Gastrocnemius medialis (tissue), 4 donors: ENCODE measurements around the gene HSF2BP. TPM values are rescaled to one million over a fixed set of nuclear protein-coding genes. Genes with fewer than 3 reads are reported as not detected.
A peak's percentile ranks its signal among the peaks of the same experiment; 100 is the strongest.
"Not testable (repeated sequence)": the region's sequence is repeated elsewhere in the genome, so short reads cannot be mapped to it uniquely, and the experiment has no call there.

ENCODE experiments used
- ATAC-seq, 2 donors: fragments of 150-250 bp; one replicate each; pipeline ENCODE4 v1.9.1; 2016
- DNase-seq, 2 donors: peaks; one replicate each; pipeline ENCODE4 v3.0.0-alpha.2; 2019
- H3K27ac ChIP-seq, 4 donors: fragments of 200-600 bp; sonication (generic); 1 replicate in 1 of 4; 2 replicates in 3 of 4; pipeline ENCODE4 v1.5.1; 2016 to 2018; ENCODE audit warnings: mild to moderate bottlenecking in 2 of 4, moderate library complexity in 1 of 4
- H3K27me3 ChIP-seq, 3 donors: fragments of 200-600 bp; sonication (generic) in 2 of 3; 1 replicate in 1 of 3; 2 replicates in 2 of 3; pipeline versions ENCODE4 v1.5.1 to v1.6.0; 2016 to 2019; ENCODE audit warnings: mild to moderate bottlenecking in 1 of 3, moderate library complexity in 1 of 3
- H3K36me3 ChIP-seq, 2 donors: fragments of 200-600 bp; sonication (generic) in 1 of 2; one replicate each; pipeline ENCODE4 v1.5.1; 2017 to 2018
- H3K4me1 ChIP-seq, 2 donors: fragments of 200-600 bp; sonication (generic) in 1 of 2; one replicate each; pipeline ENCODE4 v1.5.1; 2016 to 2017; ENCODE audit warnings: mild to moderate bottlenecking in 2 of 2
- H3K4me3 ChIP-seq, 4 donors: fragments of 200-600 bp; sonication (generic) in 3 of 4; 1 replicate in 1 of 4; 2 replicates in 3 of 4; pipeline ENCODE4 v1.5.1; 2016 to 2019; ENCODE audit warnings: mild to moderate bottlenecking in 2 of 4
- H3K9me3 ChIP-seq, 3 donors: fragments of 200-600 bp; sonication (generic) in 2 of 3; 1 replicate in 1 of 3; 2 replicates in 2 of 3; pipeline ENCODE4 v1.5.1; 2016 to 2019
- POLR2A ChIP-seq, 2 donors: fragments of 450-650 bp; IDR thresholded peaks; one replicate each; pipeline ENCODE4 v1.6.1; 2017; ENCODE audit warnings: antibody characterized with exemption in 2 of 2, mild to moderate bottlenecking in 2 of 2, moderate library complexity in 2 of 2
- in situ Hi-C, 4 donors: fragments of 200-750 bp; cut with MboI; loops; one replicate each; pipeline versions ENCODE4 v1.15.0 to v1.8.0; 2017; ENCODE audit warnings: low sequenced_read_pairs in 4 of 4
- intact Hi-C: fragments of 100-400 bp; cut with DNase I; formaldehyde crosslinking; loops from one replicate; pipeline ENCODE4 v1.15.1; 2023; ENCODE audit warnings: low total_unique reads
- total RNA-seq, 4 donors: library from RNA; depleted of rRNA; stranded (reverse); fragments of >200 nt; gene quantifications; one replicate each; pipeline versions ENCODE4 v1.1.0 to v1.2.3, GENCODE V29; 2016
- TF ChIP-seq, protein P1 (sequence below), 5 experiments: fragments of 450-650 bp in 3 of 5; fragments of 200-600 bp in 2 of 5; sonication (generic) in 2 of 5; IDR thresholded peaks in 4 of 5; conservative IDR thresholded peaks in 1 of 5; 1 replicate in 4 of 5; 2 replicates in 1 of 5; pipeline ENCODE4 v1.5.1; 2016 to 2019; ENCODE audit warnings: antibody characterized with exemption in 5 of 5, mild to moderate bottlenecking in 3 of 5, moderate library complexity in 3 of 5

The HSF2BP gene
- total RNA-seq, 4 donors from 2014 or later: 0.63 TPM; not detected in 3

DNA sequence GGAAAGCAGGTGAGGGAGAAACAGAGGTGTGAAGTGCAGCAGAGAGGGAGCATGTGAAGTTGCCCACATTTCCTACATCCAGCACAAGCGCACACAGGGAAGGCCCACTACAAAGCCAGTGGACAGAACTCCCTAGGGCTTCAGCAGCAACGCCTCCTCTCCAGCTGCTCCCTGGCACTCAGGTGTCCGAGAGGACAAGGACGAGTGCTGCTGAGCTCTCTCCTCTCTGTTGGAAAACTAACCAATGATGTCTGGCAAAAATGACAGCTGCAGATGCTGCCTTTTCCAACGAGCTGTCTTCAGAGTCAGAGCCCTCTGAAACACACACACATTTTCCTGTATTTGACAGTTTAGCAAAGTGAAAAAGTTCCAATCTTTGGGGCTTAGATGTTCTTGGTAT is 86.8 kb downstream of the HSF2BP start:
- TF ChIP-seq, protein P1, sequence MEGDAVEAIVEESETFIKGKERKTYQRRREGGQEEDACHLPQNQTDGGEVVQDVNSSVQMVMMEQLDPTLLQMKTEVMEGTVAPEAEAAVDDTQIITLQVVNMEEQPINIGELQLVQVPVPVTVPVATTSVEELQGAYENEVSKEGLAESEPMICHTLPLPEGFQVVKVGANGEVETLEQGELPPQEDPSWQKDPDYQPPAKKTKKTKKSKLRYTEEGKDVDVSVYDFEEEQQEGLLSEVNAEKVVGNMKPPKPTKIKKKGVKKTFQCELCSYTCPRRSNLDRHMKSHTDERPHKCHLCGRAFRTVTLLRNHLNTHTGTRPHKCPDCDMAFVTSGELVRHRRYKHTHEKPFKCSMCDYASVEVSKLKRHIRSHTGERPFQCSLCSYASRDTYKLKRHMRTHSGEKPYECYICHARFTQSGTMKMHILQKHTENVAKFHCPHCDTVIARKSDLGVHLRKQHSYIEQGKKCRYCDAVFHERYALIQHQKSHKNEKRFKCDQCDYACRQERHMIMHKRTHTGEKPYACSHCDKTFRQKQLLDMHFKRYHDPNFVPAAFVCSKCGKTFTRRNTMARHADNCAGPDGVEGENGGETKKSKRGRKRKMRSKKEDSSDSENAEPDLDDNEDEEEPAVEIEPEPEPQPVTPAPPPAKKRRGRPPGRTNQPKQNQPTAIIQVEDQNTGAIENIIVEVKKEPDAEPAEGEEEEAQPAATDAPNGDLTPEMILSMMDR (IDR thresholded peaks at IDR 0.05 in 4 of 5, conservative IDR thresholded peaks at IDR 0.05 in 1 of 5): no peak
- TF ChIP-seq POLR2A (IDR thresholded peaks at IDR 0.05): no peak
- Histone ChIP-seq H3K36me3 (no peaks in the 10 kb centered on the region), H3K9me3 (no peaks in the 10 kb centered on the region), H3K4me1 (peaks cover 6 to 9% of the 10 kb centered on the region in 2 donors), H3K27ac (no peak overlapping the region), H3K4me3 (no peak overlapping the region), H3K27me3 (no peaks in the 10 kb centered on the region)
- in situ Hi-C loops: no loop called here
- no peak for DNase-seq
- intact Hi-C loops: no loop called here
- ATAC-seq: no peak

DNA sequence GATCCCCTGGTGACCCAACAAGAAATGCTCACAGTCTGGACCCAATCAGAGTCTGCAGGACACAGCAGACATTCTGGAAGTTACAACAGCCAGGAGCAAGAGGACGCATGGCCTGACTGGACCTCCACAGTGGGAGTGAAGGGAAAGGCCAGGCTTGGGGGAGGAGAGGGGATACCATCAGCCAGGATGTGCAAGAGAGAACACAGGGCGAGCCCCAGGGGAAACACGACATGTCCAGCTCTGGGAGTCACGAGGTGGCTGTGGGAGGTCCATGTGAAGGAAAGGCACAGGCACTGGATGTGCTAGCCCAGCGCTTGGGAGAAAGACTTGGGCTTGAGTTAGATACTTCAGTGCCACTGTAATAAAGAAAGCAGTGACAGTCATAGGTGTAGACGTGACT is 87.3 kb downstream of the HSF2BP start:
- Histone ChIP-seq H3K9me3 (no peaks in the 10 kb centered on the region), H3K36me3 (no peaks in the 10 kb centered on the region), H3K4me1 (peaks cover 6 to 9% of the 10 kb centered on the region in 2 donors), H3K4me3 (no peak overlapping the region), H3K27me3 (no peaks in the 10 kb centered on the region), H3K27ac (no peak overlapping the region)
- intact Hi-C loops (no loop called here), in situ Hi-C loops (no loop called here)
- DNase-seq: peak; percentile 18 to 61
- TF ChIP-seq, protein P1 (IDR thresholded peaks at IDR 0.05 in 4 of 5, conservative IDR thresholded peaks at IDR 0.05 in 1 of 5): no peak
- no peak for TF ChIP-seq POLR2A (IDR thresholded peaks at IDR 0.05)
- ATAC-seq: peak; percentile 53 to 62

DNA sequence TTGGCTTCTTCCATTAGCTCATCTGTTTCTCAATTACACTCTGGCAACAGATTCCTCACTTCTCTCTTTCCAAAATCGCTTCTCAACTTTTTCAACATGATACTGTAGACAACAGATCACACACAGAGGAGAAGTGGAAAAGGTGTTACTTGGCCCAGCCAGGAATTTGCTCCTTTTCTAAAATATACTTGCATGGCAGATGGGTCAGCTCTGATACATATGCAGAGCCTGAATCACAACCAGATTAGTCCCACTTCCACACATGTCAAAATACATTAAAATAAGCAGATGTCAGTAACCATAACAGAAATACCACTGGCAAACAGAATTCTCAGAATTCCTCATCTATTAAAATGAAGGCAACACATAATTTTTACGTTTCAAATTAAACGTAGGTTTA is 89.1 kb downstream of the HSF2BP start:
- peak in 1 of 2 donors; percentile 26 for ATAC-seq
- intact Hi-C loops, H3K4me3 ChIP-seq, DNase-seq, in situ Hi-C loops, H3K4me1 ChIP-seq, H3K27me3 ChIP-seq, H3K9me3 ChIP-seq, H3K36me3 ChIP-seq, H3K27ac ChIP-seq: not testable (repeated sequence)

DNA sequence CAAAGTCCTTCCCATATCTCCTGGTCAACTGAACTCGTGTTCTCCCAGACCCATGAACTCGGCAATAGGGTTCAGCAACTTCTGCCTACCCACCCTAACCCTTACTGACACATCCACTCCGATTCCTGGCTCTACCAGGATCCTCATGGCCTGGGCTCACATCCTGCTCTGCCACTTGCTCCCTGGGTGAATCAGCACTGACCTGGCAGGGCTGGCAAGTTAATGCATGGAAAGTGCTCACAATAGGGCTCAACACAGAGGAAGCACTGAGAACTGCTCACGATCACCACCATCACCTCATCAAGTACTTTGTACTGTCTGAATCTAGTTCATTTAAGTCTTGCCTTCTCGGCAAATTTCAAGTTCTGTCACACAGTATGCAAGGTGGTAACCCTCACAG is 96.8 kb downstream of the HSF2BP start:
- H3K4me3 ChIP-seq, ATAC-seq, in situ Hi-C loops, H3K27me3 ChIP-seq, DNase-seq, intact Hi-C loops, H3K36me3 ChIP-seq, H3K4me1 ChIP-seq, H3K9me3 ChIP-seq, H3K27ac ChIP-seq: not testable (repeated sequence)

DNA sequence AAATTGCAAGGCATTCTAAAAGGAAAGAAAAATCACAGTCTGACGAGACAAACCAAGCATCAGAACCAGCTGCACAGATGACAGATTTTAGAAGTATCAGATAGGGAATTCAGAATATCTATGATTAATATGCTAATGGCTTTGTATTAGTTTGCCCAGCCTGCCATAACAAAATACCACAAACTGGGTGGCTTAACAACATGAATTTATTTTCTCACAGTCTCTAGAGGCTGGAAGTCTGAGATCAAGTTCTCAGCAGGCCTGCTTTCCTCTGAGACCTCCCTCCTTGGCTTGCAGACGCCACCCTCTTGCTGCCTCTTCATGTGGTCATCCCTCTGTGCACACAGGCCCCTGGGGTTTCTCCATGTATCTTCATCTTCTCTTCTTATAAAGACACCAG is 118.7 kb downstream of the HSF2BP start:
- H3K4me1 ChIP-seq, H3K4me3 ChIP-seq, H3K27ac ChIP-seq, ATAC-seq, DNase-seq, H3K27me3 ChIP-seq, intact Hi-C loops, H3K36me3 ChIP-seq, in situ Hi-C loops, H3K9me3 ChIP-seq: not testable (repeated sequence)

DNA sequence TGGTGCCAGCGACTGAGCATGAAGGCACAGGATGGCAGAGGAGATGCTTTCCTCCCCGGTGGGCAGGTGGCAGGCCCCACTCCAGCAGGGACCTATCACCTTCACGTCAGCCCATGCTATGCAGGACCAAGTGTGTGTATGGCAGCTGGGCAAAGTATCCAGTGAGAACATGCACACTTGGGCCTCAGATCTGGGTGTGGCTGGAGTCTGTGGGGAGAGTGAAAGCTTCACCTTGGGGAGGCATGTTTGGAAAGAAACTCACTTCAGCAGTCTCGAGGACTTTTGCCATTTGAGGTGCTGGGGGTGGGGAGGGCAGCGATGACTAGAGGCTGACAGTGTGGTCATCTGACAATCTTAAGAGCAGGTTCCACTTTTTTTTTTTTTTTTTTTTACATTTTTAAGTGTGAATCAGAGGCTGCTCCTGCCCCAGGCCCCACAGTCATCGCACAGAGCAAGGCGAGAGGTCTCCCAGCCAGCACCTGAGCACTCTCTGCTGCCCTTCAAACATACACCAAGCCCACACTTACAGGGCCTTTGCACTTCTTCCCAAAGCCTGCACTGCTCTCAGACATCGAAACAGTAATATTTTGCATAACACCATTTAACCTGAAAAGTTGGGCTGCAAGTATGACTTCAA is 136.7 kb downstream of the HSF2BP start:
- H3K27ac ChIP-seq, H3K36me3 ChIP-seq, H3K27me3 ChIP-seq, ATAC-seq, H3K4me3 ChIP-seq, intact Hi-C loops, DNase-seq, H3K9me3 ChIP-seq, H3K4me1 ChIP-seq, in situ Hi-C loops: not testable (repeated sequence)

DNA sequence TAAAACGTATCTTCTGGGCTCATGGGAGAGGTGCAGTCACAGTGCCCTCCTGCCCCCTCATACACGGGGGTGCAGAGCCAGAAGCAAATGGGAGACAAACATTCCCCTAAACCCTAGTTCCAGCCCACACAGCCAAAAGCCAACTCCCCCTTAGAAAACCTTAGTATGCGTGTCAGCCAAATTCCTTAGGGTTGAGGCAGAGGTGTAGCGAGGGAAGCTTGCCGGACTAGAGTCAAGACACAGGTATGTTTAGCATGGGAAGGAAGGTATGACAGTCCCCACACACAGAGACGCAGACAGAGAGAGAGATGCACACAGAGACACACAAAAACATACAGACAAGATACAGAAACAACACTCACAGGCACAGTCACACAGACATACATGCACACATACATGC is 141.6 kb downstream of the HSF2BP start:
- DNase-seq, H3K4me3 ChIP-seq, in situ Hi-C loops, H3K4me1 ChIP-seq, H3K27ac ChIP-seq, intact Hi-C loops, H3K36me3 ChIP-seq, H3K27me3 ChIP-seq, ATAC-seq, H3K9me3 ChIP-seq: not testable (repeated sequence)

DNA sequence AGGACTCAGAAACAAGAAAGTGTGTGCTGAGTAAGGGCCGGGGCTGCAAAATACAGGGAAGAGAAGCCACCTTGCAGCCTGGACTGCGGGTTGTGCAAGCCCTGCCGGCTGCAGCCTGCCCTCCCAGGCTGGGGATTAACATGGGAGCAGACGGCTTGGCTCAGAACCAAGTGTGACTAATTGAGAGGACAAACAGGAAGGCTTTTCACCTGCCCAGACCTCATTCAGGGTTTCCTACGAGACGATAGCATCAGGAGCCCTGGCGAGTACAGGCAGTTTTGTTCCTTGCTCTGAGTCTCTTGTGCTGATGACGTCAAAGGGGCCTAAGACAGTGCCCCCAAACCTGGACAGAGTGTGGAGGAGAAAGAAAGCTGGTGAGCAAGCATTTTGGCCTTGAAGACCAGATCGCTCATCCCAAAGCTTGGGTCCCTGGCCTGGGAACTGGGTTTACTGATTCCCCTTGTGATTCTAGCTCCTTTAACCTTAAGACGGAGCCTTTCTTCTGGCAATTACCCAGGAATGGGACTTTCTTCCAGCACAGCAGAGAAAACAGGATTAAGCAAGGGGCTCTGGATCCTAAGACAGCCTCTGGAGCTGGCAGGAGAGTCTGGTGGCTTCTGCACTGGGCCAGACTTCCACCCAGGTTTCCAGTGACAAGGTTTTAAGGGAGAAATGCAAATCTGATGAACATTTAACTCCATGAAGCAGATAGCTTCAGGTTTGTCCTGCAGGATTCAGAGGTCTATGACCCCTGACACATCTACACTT is 142.2 kb downstream of the HSF2BP start:
- not testable (repeated sequence) for H3K9me3 ChIP-seq

DNA sequence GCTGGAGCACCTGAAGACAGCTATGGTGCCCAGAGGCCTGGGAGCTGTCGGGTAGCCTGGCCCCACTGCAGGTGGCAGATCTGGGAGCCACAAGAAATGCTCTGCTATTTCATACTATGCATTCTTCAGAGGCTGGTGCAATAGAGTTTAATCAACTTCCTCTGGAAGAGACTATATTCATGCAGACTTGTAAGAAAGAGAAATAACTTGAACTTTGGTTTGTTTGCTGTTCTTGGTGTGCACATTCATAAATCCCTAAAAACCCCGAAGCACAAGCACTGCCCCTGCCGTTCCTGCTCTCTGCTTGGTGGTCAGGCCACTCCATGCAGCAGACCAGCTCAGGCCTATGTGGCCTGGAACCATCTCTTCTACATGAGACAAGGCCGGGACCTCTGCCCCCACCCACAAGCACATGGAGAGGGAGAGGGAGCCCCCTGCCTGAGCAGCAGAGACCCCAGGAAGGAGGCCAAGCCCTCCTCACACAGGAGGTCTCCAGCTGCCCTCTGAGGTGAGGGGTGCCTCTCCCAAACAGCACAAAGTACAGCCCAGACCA is 142.9 kb downstream of the HSF2BP start:
- ATAC-seq: not testable (repeated sequence)

More for the DNA sequence above, 142.2 kb downstream of the HSF2BP start:
- intact Hi-C loops, in situ Hi-C loops, H3K27ac ChIP-seq, DNase-seq, H3K27me3 ChIP-seq, H3K4me1 ChIP-seq, H3K4me3 ChIP-seq, H3K36me3 ChIP-seq: not testable (repeated sequence)
- peak; percentile 94 for ATAC-seq

DNA sequence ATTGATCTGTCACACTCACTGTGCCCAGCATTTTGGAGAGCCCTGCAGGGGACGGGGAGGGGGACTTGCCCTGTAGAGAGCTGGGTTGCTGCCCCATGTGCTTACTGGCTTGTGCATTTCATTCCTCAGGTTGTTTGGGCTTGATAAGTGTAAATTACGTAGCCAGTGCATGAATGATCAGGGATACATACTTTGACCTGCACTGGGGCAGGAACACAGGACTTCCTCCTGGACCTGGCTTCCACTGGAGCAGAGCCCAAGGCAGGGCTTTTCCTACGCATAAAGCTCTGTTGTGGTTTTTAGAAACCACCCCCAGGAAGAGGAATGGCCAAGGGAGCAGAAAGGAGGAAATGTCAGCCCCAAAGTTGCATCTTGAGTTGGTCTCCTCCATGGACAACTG is 144.5 kb downstream of the HSF2BP start:
- H3K4me3 ChIP-seq, H3K27ac ChIP-seq, DNase-seq, H3K36me3 ChIP-seq, H3K27me3 ChIP-seq, ATAC-seq, H3K4me1 ChIP-seq, in situ Hi-C loops, H3K9me3 ChIP-seq, intact Hi-C loops: not testable (repeated sequence)

More for the DNA sequence above, 142.9 kb downstream of the HSF2BP start:
- DNase-seq, H3K27me3 ChIP-seq, intact Hi-C loops, H3K4me3 ChIP-seq, H3K4me1 ChIP-seq, H3K9me3 ChIP-seq, H3K36me3 ChIP-seq, H3K27ac ChIP-seq, in situ Hi-C loops: not testable (repeated sequence)
